HS-27A (cell line): Measurements from ENCODE around the gene GMCL1.
"Not testable (repeated sequence)": the region's sequence is repeated elsewhere in the genome, so short reads cannot be mapped to it uniquely, and the experiment has no call there.

Experiments
- DNase-seq: peaks from one replicate; pipeline ENCODE4 v3.0.0-alpha.2; 2012; ENCODE audit warnings: low read depth, missing footprints

GMCL1 gene

DNA sequence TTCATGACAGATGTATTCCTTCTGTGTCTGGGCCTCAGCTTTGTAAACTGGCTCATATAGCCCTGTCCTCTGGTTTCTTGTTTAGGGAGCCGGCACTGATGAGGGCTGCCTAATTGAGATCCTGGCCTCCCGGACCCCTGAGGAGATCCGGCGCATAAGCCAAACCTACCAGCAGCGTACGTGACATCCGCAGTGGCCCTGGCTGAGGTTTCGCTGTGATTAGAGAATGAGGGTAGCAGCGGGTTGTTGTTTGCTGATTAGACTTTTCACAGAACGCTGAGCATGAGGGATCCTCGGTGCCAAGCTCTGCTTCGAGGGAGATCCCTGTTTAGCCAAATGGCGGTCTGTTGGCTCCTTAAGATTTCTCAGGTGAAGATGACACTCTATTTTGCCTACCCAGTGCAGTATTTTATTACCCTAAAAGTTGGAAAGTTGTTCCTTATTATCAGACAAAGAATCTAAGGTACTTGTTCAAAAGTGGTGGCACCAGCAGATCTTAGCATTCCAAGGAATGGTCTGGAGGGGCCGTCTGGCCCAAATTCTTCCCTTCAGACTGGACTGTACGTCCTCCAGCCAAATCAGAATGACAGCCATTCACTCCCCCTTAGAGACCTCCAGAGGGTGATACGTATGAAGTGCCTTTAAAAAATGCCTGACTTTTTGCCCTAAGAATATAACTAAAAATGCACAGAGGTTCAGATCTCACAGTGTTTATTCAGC, 21.5 kb upstream of the GMCL1 start:
- no peak for DNase-seq

DNA sequence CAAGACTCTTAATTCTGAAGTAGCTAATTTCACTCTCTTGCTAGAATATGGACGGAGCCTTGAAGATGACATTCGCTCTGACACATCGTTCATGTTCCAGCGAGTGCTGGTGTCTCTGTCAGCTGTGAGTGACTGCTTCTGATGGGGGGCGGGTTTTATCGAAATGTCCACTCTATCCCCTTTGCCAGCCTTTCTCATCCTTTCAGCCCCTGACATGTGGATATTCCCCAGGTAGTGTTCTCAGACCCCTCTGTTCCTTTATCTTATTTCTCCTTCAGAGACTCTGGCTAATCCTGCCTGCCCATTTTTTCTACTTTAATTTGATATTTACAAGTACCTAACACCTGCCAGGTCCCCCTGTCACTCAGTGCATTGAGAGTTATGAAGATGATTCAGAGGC, 18.9 kb upstream of the GMCL1 start:
- no peak for DNase-seq

DNA sequence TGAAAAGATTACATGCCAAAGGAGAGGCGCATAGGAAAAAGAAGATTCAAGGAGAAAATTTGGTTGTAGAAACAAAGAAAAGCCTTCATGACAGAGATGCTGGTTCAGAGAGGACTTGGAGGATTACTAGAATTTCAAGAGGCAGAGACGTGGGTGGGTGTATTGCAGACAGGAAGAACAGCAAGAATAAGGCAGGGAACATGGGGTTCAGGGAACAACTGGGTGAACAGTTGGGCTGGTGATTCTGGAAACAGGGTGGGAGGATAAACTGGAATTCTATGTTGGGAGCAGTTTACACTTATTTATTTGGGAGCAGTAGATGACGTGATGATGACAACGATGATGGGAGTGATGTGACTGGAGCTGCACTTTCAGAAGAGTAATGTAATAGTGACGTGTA, 18.4 kb upstream of the GMCL1 start:
- no peak for DNase-seq

DNA sequence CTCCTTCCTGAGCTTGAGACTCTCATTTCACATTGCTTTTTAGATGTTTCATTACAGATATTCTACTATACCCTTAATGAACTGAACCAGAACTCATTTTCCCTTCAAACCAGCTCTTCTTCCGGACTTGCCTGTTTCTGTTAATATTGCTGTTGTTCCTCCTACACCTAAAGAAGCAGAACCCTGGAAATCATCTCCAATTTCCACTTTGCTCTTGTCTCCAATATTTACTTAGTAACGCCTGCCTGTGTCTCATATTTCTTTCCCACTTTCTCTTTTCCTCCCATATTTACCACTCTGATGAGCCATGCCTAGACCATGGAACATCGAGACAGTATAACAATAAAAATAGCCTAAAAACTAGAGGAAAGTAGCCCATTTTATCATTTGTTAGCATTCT, 17.9 kb upstream of the GMCL1 start:
- DNase-seq = no peak

DNA sequence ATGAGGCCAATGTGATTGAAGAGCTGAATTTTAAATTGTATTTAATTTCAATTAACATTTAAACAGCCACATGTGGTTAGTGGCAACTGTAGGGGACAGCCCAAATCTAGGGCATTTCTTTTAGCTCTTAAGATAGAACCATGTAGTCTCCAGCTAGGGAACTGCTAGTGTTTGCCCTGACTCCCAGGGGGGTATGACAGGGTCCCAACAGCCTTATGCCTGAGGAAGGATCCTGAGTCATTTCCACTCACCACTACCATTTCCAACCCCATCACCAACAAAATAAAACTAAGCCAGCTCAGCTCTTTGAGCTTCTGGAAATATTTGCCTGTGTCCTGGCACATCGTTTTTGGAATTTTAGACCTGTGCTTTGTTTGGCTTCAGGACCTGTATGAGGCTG, 13.7 kb upstream of the GMCL1 start:
- no peak for DNase-seq

DNA sequence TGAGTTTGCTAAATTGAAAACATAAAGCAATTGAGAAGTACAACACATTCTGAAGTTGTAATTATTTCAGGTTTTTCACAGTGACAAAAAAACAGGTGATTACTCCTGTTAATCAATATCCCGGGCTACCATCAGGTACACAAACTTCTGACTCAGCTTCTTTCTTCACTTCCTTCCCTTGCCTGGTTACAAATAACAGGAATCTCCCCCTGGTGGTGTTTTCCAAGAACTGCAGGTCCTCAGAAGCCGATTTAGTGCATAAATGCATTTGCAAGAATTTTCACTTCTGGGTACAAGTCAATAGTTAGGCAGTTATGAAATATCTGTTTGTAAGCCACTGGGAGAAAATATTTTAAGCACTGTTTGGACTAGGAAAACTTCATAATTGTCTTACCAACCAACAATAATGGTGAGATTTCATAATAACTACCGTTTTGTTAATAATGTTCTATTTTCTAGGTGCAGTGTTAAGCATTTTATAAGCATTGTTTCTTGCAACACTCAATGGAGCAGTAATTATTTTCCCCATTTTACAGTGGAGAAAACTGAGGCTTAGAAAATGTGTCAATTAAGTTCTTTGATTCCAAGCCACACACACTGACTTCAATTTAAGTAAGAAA, 12.4 kb upstream of the GMCL1 start:
- DNase-seq = peak; percentile 34

DNA sequence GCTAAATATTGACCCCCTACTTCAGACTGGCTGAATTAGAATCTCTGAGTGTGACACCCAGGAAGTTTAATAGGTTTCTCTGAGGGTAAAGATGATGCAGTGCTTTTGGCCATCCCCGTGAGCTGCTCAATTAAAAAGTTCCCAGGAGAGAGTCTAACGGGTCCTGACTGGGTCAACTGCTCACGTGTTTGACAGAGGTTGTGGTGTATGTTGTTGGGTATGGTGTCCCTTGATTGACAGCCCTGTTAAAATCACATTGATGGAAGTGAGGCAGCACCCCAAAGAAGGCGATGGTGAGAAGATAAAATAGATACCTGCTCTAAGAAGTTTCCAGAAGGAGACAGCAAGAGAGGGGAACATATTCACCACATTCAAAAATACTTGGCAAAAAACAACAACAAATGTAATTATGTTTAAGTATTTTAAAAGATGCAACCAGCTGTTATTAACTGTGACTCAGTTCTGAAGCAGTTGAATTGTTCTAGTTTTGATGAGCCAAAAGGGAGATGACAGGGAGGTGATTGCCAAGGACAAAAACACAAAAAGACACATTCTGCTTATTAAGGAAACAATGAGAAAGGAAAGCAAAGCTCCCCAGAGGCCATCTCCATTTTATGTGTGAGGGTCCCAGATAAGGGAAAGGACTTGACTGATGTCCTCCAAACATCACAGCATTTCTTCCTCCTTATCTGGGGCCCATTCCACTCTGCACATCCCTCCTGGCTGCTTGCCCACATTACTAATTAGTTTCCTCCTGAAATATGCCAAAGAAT, 11.5 kb upstream of the GMCL1 start:
- no peak for DNase-seq

DNA sequence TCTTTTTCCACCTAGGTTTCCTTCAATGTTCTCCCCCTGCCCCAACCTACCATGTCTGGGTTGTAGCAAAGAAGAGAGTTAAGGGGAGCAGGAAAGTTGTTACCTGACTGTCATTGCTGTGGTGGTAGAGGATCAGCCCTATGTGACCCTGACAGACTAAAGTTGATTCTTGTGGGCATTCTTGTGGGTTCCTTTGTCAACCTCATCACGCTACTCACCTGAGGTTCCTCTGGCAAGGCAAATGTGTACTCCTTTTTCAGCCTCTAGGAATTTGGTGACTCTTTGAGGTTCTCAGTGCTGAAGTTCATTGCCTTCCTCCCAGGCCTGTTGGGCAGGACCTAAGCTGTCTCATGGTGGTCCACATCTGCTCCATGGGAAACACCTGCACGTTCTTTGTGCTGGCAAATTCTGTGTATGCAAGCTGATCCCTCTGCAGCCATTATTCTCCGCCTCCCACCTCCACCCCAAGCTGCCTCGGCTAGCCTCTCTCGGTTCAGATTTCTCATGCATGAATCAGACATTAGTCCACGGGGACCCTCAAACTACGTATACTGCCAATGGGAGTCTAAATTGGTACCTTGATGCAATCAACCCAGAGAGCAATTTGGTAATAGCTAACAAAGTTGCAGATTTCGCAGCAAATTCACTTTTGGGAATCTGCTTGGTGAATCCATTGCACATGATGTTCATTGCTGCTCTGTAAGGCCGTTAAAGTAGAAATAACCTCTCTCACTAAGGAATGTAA, 1.5 kb upstream of the GMCL1 start:
- DNase-seq = no peak

DNA sequence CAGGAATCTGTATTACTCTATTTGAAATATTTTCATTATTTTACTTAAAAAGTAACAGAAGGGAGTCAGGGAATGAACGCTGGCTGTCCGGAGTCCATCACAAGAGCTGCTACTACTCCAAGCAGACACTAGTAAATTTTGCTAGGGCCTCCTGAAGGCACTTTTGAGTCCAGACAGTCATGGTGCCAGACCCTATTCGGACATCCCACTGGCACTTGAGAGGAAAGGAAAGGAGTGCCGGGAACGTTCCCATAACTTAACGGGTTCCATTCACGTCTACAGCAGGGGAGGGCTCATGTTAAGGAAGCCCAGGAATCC, 563 bp upstream of the GMCL1 start:
- DNase-seq = no peak

DNA sequence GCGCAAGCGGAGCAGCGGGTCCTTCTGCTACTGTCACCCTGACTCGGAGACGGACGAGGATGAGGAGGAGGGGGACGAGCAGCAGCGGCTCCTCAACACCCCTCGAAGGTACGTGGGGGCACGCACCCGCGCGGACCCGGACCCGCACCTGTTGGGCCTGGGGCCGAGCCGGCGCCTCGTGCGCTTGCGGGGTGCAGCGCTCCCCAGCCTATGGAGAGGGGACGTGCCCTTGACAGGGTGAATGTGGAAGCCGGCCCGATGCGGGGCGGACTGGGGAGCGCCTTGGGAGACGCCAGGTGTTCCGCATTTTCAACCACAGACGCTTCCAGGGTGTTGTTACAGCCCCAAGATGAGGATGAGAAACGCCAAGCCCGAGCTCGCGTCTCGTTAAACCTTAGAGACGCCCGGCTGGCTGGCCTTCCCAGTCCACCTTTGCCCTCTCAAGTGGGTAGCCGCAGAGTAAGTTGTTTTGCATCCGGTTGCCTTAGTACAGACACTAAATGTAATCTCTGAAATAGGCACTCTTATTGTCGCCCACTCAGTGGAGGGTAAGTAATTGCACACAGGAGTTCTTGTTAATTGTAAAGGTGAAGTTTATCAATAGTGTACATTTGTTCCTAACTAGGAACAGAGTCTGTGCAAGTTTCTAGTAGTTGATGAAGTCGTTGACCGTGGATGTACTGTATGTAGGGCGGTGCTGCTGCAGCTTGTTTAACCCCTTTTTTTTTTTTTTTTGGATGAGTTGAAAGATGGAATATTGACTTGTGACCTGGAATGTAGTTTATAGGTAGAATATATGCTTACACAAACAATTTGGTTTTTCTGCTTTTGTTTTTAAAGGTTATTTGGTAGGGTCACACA, 815 bp downstream of the GMCL1 start:
- no peak for DNase-seq

DNA sequence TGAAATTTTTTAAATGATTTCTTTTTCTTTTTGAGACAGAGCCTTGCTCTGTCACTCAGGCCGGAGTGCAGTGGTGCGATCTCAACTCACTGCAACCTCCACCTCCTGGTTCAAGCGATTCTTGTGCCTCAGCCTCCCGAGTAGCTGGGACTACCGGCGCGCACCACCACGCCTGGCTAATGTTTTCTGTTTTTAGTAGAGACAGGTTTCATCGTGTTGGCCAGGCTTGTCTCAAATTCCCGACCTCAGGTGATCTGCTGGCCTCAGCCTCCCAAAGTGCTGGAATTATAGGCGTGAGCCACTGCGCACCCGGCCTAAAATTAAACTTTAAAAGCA, 1.4 kb downstream of the GMCL1 start:
- not testable (repeated sequence) for DNase-seq

DNA sequence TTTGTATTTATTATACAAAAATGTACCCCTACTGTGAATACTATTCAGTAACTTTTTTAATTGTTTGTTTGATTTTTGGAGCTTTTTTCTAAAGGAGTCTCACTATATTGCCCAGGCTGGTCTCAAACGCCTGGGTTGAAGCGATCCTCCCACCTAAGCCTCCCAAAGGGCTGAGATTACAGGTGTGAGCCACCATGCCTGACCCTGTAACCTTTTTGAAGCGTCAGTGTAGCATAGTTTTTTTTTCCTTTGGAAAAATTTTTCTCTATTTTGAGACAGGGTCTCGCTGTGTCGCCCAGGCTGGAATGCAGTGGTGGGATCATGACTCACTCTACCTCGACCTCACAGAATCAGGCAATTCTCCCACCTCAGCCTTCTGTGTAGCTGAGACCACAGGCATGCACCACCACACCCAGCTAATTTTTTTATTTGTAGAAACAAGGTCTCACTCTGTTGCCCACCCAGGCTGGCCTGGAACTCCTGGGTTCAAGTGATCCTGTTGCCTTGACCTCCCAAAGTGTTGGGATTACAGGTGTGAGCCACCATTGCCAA, 2.0 kb downstream of the GMCL1 start:
- DNase-seq = no peak

DNA sequence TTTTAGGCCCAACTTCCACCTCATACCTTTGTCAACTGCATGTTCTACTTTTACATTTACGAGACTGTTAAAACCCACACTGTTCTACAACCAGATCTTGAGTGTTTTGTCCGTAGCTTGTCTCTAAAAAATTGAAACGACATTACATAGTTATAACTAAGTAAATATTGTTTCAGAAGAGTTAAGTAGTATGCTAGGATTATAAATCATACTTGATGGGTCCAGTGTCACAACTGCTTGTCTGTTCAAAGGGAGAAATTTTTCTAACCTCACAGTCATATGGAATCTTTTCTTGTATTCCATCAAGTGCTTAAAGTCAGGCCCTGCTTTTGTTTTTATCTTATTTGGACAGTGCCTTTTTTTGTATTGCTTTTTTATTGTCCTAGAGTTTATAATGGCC, 4.3 kb downstream of the GMCL1 start:
- DNase-seq = no peak

DNA sequence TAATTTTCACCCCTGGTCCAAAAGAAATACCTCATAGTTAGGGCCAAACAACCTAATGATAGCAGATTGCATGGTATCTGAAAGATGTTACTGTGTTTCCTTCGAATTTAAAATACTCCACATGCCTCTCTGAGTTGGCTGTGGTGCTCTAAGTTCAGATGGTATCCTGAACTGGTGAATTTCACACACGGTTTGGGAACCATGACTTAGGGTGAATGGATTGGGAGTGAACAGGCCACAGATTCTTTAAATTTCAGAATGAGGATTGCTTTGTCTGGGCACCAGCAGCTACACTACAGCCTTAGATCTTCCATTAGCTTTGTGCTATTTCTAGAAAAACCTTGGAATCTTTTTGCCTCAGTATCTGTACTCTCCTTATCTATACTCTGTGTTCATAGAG, 6.2 kb downstream of the GMCL1 start:
- DNase-seq = no peak

DNA sequence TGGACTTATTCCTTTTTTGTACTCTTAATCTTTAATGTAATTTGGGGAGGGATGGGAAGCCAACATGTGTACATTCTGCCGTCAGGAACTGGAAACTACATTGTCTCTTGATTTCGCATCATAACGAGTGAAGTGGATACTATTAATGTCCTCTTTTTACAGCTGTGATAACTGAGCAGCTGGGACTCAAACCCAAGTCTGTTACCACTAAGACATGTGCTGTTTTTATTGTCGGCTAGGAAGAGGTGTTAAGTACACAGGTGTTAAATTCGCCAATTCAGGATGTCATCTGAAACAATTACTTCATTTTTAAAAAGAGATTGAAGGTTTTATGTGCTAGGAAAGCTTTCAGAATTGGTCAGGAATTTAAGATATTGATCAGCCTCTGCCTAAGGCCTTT, 6.9 kb downstream of the GMCL1 start:
- DNase-seq = no peak

DNA sequence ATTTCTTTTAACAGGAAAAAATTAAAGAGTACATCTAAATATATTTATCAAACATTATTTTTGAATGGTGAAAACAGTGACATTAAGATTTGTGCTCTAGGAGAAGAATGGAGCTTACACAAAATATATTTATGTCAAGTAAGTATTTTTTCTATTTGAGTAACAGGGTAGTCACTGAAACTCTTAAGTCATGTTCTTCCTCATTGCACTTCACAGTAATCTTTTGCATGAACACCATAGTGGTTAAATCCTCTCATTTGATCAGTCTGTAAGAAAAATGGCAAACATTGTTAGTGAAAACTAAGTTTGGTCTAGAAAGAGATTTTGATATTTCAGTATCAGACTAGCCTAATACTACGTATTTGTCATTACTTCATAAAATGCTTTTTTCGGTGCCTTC, 8.1 kb downstream of the GMCL1 start:
- no peak for DNase-seq

DNA sequence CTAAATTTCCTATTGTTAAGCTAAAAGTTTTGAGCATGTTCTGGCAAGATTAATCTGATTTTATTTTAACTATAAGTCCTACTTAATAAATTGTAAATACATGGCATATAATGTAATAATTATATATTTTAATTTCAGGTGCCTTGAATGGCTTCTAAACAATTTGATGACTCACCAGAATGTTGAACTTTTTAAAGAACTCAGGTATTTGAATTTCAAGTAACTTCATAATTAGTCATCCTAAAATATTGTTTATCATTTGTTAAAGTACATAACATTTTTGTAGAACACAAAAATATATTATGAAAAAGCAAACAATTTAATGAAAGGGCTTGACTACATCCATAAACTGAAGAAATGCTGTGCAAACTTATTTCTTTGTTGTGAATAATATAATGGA, 14.5 kb downstream of the GMCL1 start:
- DNase-seq = no peak

DNA sequence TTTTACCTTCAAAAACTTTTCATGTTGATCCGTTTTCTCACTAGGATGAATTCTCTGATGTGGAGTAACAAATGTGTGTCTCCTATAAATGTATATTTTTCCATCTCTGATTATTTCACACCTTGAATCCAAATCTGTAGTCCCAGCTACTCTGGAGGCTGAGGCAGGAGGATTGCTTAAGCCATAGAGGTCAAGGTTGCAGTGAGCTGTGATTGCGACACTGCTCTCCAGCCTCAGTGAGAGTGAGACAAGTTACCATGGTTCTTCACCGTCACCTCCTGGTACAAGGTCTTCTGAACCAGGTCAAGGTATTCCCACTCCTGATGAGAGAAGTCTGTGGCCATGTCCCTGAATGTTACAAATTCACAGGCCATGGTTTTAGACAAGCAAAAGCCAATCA, 15.1 kb downstream of the GMCL1 start:
- no peak for DNase-seq

DNA sequence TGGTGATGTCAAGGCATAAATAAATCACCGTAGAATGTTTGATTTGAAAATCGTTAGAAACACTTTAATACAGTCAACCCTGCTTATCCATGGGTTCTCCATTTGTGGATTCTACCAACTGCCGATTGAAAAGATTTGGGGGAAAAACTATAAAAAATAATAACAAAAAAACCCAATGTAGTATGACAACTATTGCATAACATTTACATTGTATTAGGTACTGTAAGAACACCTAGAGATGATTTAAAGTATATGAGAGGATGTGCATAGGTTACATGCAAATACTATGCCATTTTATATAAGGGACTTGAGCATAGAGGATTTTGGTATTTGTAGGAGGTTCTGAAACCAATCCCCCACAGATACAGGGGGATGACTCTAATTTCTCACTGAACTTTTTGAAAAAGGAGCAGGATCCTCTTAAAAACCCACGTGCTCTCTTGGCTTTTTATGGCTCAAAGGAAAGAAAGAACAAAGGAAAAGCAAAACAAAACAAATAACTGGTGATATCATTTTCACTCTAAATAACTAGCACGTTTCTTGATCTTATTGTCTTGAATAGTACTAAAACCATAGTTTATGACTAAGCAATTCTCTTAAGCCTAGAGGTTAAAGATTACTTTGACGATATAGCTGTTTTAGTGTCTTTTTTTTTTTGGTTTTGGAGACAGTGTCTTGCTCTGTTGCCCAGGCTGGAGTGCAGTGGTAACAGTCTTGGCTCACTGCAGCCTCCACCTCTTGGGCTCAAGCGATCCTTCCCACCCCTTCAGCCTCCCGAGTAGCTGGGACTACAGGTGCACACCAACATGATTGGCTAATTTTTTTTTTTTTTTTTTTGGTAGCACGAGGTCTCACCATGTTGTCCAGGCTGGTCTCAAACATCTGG, 17.0 kb downstream of the GMCL1 start:
- no peak for DNase-seq

DNA sequence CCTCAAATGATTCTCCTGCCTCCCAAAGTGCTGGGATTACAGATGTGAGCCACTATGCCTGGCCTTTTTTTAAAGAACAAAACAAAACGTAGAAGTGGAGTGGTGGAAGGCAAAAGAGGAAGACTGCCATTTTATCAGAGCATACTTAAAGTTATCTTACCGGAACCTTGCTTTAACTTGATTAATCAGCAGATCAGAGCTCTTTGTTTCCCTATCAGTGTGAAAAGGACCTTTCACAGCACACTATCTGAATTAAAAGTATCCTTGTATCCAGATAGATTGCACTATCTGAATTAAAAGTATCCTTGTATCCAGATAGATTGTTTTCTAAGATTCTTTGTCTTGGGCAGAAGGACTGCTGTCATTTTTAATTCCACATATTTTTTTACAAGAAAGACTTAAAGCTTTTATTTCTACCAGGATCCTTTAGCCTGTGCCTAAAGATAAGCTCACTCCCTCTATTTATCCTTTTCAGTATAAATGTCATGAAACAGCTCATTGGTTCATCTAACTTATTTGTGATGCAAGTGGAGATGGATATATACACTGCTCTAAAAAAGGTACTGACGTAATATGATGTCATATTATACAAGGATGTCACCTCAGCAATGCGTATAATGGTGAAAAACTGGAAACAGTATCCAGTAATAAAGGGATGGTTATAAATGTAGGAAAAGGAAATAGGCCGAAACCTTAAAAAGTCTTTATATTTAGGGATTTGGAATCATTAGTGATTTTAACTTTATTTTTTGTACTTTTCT, 17.8 kb downstream of the GMCL1 start:
- no peak for DNase-seq
